ENCODE data around the gene SRPK2.
"Not testable (repeated sequence)": the region's sequence is repeated elsewhere in the genome, so short reads cannot be mapped to it uniquely, and the experiment has no call there.

Gene SRPK2

GRCh38 chr7:105376908-105377533 is 11.7 kb downstream of the SRPK2 start:
- DNase-seq (ENCODE audit: low spot score), result no peak
- no peak for FAIRE-seq

GRCh38 chr7:105369944-105370343 is 18.8 kb downstream of the SRPK2 start:
- no peak for FAIRE-seq

GRCh38 chr7:105367458-105367857 is 21.3 kb downstream of the SRPK2 start:
- no peak for FAIRE-seq

More at GRCh38 chr7:105369944-105370343, 18.8 kb downstream of the SRPK2 start:
- DNase-seq (ENCODE audit: low spot score), result no peak

GRCh38 chr7:105365541-105366534 is 22.9 kb downstream of the SRPK2 start:
- no peak for FAIRE-seq
- no peak for DNase-seq (ENCODE audit: low spot score)

More at GRCh38 chr7:105367458-105367857, 21.3 kb downstream of the SRPK2 start:
- no peak for DNase-seq (ENCODE audit: low spot score)

GRCh38 chr7:105364684-105365083 is 24.0 kb downstream of the SRPK2 start:
- DNase-seq (ENCODE audit: low spot score) (no peak), FAIRE-seq (no peak)

- FAIRE-seq, result not testable (repeated sequence)
Measured at GRCh38 chr7:105363657-105364056, 25.1 kb downstream of the SRPK2 start.

GRCh38 chr7:105362685-105363084 is 26.0 kb downstream of the SRPK2 start:
- DNase-seq (ENCODE audit: low spot score); FAIRE-seq: not testable (repeated sequence)

More at GRCh38 chr7:105363657-105364056, 25.1 kb downstream of the SRPK2 start:
- DNase-seq (ENCODE audit: low spot score), result not testable (repeated sequence)

- DNase-seq (ENCODE audit: low spot score); FAIRE-seq: not testable (repeated sequence)
Measured at GRCh38 chr7:105361995-105362394, 26.7 kb downstream of the SRPK2 start.

- FAIRE-seq; DNase-seq (ENCODE audit: low spot score): not testable (repeated sequence)
Measured at GRCh38 chr7:105360149-105360548, 28.6 kb downstream of the SRPK2 start.

GRCh38 chr7:105355701-105356100 is 33.0 kb downstream of the SRPK2 start:
- DNase-seq (ENCODE audit: low spot score) (no peak), FAIRE-seq (no peak)

- FAIRE-seq (peak; percentile 60), DNase-seq (ENCODE audit: low spot score) (peak; percentile 59)
Measured at GRCh38 chr7:105354383-105354782, 34.3 kb downstream of the SRPK2 start.

GRCh38 chr7:105353752-105354328 is 34.9 kb downstream of the SRPK2 start:
- no peak for FAIRE-seq
- DNase-seq (ENCODE audit: low spot score), result no peak

GRCh38 chr7:105352901-105353668 is 35.6 kb downstream of the SRPK2 start:
- no peak for FAIRE-seq
- no peak for DNase-seq (ENCODE audit: low spot score)

GRCh38 chr7:105352018-105352612 is 36.6 kb downstream of the SRPK2 start:
- FAIRE-seq (peak; percentile 69), DNase-seq (ENCODE audit: low spot score) (peak; percentile 71)

- FAIRE-seq, result no peak
- DNase-seq (ENCODE audit: low spot score), result no peak
Measured at GRCh38 chr7:105350906-105351305, 37.8 kb downstream of the SRPK2 start.

- peak; percentile 71 for FAIRE-seq
- peak; percentile 59 for DNase-seq (ENCODE audit: low spot score)
Measured at GRCh38 chr7:105348177-105348576, 40.5 kb downstream of the SRPK2 start.

- DNase-seq (ENCODE audit: low spot score) (no peak), FAIRE-seq (no peak)
Measured at GRCh38 chr7:105346593-105347322, 42.0 kb downstream of the SRPK2 start.

- FAIRE-seq, result no peak
- DNase-seq (ENCODE audit: low spot score), result no peak
Measured at GRCh38 chr7:105346138-105346537, 42.6 kb downstream of the SRPK2 start.

- FAIRE-seq, result no peak
- DNase-seq (ENCODE audit: low spot score), result no peak
Measured at GRCh38 chr7:105345725-105346124, 43.0 kb downstream of the SRPK2 start.

GRCh38 chr7:105345003-105345402 is 43.7 kb downstream of the SRPK2 start:
- no peak for DNase-seq (ENCODE audit: low spot score)
- FAIRE-seq, result no peak
